ENCODE measurements around the gene FLRT1. TPM values are rescaled to one million over a fixed set of nuclear protein-coding genes. Genes with fewer than 3 reads are reported as not detected.
A peak's percentile ranks its signal among the peaks of the same experiment; 100 is the strongest.

FLRT1 gene
- total RNA-seq, 2 donors from 2014 or later: not detected

DNA sequence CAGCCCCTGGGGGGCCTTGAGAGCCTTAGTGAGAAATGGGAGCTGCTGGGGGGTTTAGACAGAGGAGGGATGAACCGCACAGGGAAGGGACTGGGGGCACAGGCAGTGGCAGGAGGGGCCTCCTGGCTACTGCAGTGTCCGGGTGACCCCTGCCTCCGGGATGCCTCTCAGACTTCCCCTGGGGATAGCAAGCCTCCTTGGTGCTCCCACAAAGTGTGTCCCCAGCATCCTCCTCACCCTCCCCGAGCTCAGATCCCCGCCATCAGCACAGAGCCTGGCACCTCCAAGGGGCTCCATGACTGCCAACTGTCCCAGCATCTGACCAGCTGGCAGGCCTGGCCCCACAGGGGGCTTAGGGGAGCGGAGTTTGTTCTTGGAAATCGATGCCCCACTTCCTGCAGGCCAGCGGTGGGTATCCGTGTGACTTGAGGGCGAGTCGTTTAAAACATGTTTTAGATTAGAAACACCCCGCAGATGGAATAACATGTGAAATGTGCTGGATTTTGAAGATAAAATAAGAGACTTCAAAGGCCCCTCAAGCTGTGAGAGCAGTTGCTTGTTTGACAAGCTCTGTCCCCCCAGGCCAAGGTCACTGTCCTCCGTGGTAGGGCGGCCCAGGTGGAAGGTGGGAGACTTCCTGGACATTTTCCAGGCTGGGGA lies 13.5 kb upstream of the FLRT1 start:
- no peak overlapping the region for H3K27ac Mint-ChIP-seq
- ATAC-seq (no peak), DNase-seq (ENCODE audit: low spot score) (no peak)
- no peaks in the 10 kb centered on the region for H3K36me3 Mint-ChIP-seq
- no peaks in the 10 kb centered on the region for H3K27me3 Mint-ChIP-seq
- H3K4me3 Mint-ChIP-seq: no peak overlapping the region
- no peaks in the 10 kb centered on the region for H3K4me1 Mint-ChIP-seq (ENCODE audit: low read depth in 2 of 2)
- H3K9me3 Mint-ChIP-seq: no peaks in the 10 kb centered on the region

DNA sequence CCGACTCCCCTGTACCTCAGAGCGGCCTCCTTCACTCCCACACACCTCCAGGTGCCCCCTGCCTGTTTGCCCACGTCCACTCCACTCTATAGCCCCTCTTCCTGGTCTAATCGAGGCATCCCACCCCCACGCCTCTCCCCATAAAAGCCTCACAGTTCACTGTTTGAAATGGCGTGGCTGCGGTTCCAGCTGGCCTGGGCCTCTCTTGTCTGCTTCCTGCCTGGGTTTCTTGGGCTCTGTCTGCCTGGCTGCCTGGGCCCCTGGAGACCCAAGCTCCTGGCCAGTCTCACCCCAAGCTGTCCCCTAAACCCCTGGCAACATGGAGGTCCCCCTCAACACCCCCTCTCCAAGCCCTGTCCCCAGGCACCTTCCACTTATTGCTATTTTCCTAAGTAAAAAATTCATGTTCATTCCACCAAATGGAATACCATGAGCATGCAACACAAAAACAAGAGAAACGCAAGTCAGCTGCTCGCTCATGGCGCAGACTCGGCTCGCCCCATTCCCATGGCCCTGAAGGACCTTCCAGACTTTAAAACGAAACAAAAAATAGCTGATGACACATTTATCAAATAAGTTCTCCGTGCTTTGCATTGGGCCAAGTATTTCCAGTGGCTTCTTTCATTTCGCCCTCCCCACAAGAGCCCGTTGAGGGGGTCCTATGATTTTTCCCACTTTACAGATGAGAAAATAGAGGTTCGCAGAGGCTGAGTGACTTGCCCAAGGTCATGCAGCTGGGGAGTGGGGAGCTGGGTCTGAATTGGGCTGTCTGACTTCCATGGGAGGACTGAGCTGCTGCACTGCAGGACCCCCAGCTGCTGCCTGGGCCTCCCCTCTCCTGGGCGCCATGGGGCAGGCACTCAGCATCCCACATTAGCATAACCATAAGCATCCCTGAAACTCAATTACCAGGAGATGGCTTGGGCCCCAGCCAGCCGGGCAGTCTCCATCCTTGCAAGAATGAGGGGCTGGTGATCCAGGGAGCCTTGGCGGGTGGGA lies 11.7 kb upstream of the FLRT1 start:
- Mint-ChIP-seq H3K27me3 (no peaks in the 10 kb centered on the region), H3K27ac (no peak overlapping the region), H3K36me3 (no peaks in the 10 kb centered on the region), H3K4me1 (ENCODE audit: low read depth in 2 of 2) (no peaks in the 10 kb centered on the region), H3K4me3 (no peak overlapping the region), H3K9me3 (no peaks in the 10 kb centered on the region)
- ATAC-seq: no peak
- DNase-seq (ENCODE audit: low spot score): no peak

DNA sequence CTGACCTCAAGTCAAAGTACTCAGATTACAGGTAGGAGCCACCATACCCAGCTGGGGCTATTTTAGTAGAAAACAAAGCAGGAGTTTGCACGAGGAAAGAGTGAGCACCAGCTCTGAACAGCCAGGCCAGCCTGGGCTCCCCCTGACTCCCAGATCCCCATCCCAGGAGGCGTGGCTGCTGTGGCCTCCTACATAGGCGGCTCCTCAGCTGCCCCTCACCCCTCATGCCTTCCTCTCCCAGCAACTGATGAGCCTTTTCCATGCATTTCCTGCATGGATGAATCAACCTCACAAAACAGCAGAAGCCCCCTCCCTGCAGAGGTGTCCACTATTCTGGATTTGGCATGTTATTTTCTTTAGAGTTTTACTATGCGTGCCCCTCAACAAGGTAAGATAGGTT lies 10.5 kb upstream of the FLRT1 start:
- H3K4me1 Mint-ChIP-seq (ENCODE audit: low read depth in 2 of 2): no peaks in the 10 kb centered on the region
- no peak for ATAC-seq
- H3K9me3 Mint-ChIP-seq: no peaks in the 10 kb centered on the region
- no peaks in the 10 kb centered on the region for H3K36me3 Mint-ChIP-seq
- H3K27me3 Mint-ChIP-seq: peaks cover 0 to 2% of the 10 kb centered on the region in 2 donors
- H3K27ac Mint-ChIP-seq: no peak overlapping the region
- H3K4me3 Mint-ChIP-seq: no peak overlapping the region
- DNase-seq (ENCODE audit: low spot score): no peak

DNA sequence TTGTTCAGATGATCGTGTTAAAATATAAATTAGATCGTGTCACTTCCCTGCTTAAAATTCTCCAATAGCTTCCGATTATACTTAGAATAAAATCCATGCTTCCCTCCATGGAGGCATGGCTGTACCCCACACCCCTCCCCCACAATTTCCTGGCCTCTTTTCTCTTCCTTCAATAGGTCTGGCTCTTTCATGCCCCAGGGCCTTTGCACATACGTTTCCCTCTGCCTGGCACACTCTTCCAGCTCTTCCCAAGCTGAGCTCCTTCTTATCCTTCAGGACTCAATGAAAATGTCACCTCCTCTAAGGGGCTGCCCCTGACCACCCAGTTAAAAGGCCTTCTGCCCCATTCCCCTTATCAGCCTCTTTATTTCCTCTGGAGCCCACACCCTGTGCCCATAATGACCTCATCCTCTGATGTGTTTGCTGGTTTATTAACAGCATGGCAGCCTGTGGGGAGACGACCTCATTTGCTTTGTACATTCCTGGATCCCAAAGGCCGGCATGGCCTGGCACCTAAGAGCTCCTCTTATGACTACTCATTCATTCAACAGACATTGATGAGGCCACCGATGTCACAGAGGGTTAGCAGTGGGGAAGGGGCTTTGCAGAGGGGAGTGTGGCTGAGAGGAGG lies 9.0 kb upstream of the FLRT1 start:
- no peak overlapping the region for H3K4me3 Mint-ChIP-seq
- no peaks in the 10 kb centered on the region for H3K9me3 Mint-ChIP-seq
- H3K27ac Mint-ChIP-seq: no peak overlapping the region
- H3K36me3 Mint-ChIP-seq: no peaks in the 10 kb centered on the region
- no peak for ATAC-seq
- no peaks in the 10 kb centered on the region for H3K4me1 Mint-ChIP-seq (ENCODE audit: low read depth in 2 of 2)
- peaks cover 2 to 6% of the 10 kb centered on the region in 2 donors for H3K27me3 Mint-ChIP-seq
- DNase-seq (ENCODE audit: low spot score): no peak

DNA sequence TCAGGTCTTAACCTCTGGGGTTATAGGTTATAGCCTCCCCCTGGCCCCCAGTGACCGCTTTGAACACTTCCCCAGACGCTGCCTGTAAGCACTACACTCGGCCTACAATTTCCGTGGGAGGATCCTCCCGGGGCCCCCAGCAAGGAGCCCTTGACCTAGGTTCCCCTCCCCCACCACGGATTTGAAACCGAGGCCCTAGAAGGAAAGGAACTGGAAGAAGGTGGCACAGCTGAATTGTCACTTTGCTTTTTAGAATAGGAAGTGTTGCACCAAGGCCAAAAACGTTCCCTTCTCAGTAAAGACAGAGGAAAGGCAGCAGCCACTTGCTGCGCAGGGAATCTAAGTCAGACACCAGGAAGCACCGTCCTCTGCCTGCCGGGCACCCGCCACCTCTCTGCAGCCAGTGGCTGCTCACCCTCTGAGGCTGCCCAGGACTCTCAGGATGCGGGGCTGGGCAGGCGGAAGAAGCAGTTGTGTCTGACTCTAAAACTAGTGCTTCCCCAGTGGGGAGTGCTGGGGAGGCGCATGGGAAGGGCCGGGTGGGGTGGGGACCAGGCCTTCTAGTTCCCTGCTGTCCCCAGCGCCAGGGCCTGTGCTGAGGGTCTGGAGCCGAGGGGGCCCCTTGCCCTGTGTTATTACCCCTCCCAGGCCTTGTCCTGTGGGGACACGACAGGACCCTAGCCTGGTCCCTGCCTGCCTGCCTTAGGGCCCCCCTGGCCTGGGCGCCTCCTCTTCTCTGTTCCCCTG lies 7.9 kb upstream of the FLRT1 start:
- Mint-ChIP-seq H3K4me1 (ENCODE audit: low read depth in 2 of 2) (no peaks in the 10 kb centered on the region), H3K4me3 (no peak overlapping the region), H3K9me3 (no peaks in the 10 kb centered on the region), H3K36me3 (no peaks in the 10 kb centered on the region), H3K27ac (no peak overlapping the region), H3K27me3 (peaks cover 2 to 6% of the 10 kb centered on the region in 2 donors)
- DNase-seq (ENCODE audit: low spot score) (no peak), ATAC-seq (peak in 1 of 2 donors; percentile 29)

GRCh38 chr11:64028398-64029115 lies 7.2 kb upstream of the FLRT1 start:
- H3K27ac Mint-ChIP-seq: no peak overlapping the region

GRCh38 chr11:64029773-64030172 lies 6.0 kb upstream of the FLRT1 start:
- Mint-ChIP-seq H3K27ac (no peak overlapping the region), H3K4me1 (ENCODE audit: low read depth in 2 of 2) (no peaks in the 10 kb centered on the region), H3K27me3 (peaks cover 11 to 16% of the 10 kb centered on the region in 2 donors), H3K4me3 (no peak overlapping the region), H3K36me3 (no peaks in the 10 kb centered on the region), H3K9me3 (no peaks in the 10 kb centered on the region)
- ATAC-seq (no peak), DNase-seq (ENCODE audit: low spot score) (no peak)

More at GRCh38 chr11:64028398-64029115, 7.2 kb upstream of the FLRT1 start:
- ATAC-seq (no peak), DNase-seq (ENCODE audit: low spot score) (no peak)
- Mint-ChIP-seq H3K4me3 (no peak overlapping the region), H3K36me3 (no peaks in the 10 kb centered on the region), H3K4me1 (ENCODE audit: low read depth in 2 of 2) (no peaks in the 10 kb centered on the region), H3K9me3 (no peaks in the 10 kb centered on the region), H3K27me3 (peaks cover 2 to 6% of the 10 kb centered on the region in 2 donors)

DNA sequence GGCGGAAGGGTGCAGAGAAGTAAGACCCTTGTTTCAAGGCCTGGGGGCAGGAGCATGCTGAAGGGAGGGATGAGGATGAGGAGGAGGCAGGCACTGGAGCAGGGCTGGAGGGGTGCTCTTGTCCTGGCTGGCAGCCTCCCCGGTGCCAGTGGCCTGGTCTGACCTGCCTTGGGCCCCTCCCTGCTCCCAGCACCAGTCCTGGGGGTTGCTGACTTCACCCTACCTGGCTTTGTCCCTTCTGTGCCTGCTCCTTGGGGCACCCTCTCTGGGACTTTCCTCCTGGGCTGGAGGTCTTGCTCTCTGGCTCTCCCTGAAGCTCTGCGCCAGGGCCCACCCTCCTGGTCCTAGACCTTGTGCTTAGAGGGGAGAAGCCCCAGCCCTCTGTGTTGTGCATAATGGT lies 4.7 kb upstream of the FLRT1 start:
- no peak overlapping the region for H3K4me3 Mint-ChIP-seq
- peaks cover 4% of the 10 kb centered on the region in 2 donors for H3K4me1 Mint-ChIP-seq (ENCODE audit: low read depth in 2 of 2)
- H3K36me3 Mint-ChIP-seq: no peaks in the 10 kb centered on the region

GRCh38 chr11:64032050-64032449 lies 3.7 kb upstream of the FLRT1 start:
- Mint-ChIP-seq H3K27ac (no peak overlapping the region), H3K9me3 (no peaks in the 10 kb centered on the region), H3K4me3 (no peak overlapping the region), H3K27me3 (peaks cover 17 to 23% of the 10 kb centered on the region in 2 donors), H3K4me1 (ENCODE audit: low read depth in 2 of 2) (peaks cover 4% of the 10 kb centered on the region in 2 donors), H3K36me3 (no peaks in the 10 kb centered on the region)
- no peak for ATAC-seq
- no peak for DNase-seq (ENCODE audit: low spot score)

More for the DNA sequence above, 4.7 kb upstream of the FLRT1 start:
- no peaks in the 10 kb centered on the region for H3K9me3 Mint-ChIP-seq
- H3K27ac Mint-ChIP-seq: no peak overlapping the region
- ATAC-seq (peak in 1 of 2 donors; percentile 17), DNase-seq (ENCODE audit: low spot score) (no peak)
- H3K27me3 Mint-ChIP-seq: peaks cover 17 to 23% of the 10 kb centered on the region in 2 donors

GRCh38 chr11:64034411-64034811 lies 1.3 kb upstream of the FLRT1 start:
- H3K9me3 Mint-ChIP-seq: no peaks in the 10 kb centered on the region
- H3K36me3 Mint-ChIP-seq: no peaks in the 10 kb centered on the region
- no peak for ATAC-seq

DNA sequence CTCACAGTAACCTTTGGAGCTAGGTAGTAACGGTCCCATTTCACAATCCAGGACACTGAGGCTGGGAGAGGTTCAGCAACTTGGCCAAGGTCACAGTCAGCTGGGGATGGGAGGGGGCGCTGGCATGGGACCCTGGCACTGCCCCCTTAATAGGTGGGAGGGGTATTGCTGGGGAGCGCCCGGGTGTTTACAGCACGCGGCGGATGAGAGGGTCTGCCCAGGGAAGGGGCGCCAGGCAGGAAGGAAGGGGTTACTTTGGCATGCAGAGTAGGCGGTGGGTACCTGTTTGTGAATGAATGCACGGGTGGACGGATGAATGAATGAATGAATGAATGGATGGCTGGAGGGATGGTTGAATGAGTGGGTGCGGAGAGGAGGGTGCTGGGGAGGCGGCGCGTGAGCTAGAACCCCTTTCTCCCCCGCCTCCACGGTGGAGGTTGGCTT lies 628 bp upstream of the FLRT1 start:
- Mint-ChIP-seq H3K9me3 (no peaks in the 10 kb centered on the region), H3K36me3 (no peaks in the 10 kb centered on the region), H3K27ac (no peak overlapping the region), H3K4me3 (no peak overlapping the region), H3K27me3 (peaks cover 20 to 22% of the 10 kb centered on the region in 2 donors), H3K4me1 (ENCODE audit: low read depth in 2 of 2) (peaks cover 4 to 6% of the 10 kb centered on the region in 2 donors)
- ATAC-seq (no peak), DNase-seq (ENCODE audit: low spot score) (no peak)

More at GRCh38 chr11:64034411-64034811, 1.3 kb upstream of the FLRT1 start:
- DNase-seq (ENCODE audit: low spot score): no peak
- H3K4me1 Mint-ChIP-seq (ENCODE audit: low read depth in 2 of 2): peaks cover 4% of the 10 kb centered on the region in 2 donors
- peaks cover 17 to 23% of the 10 kb centered on the region in 2 donors for H3K27me3 Mint-ChIP-seq
- no peak overlapping the region for H3K4me3 Mint-ChIP-seq
- H3K27ac Mint-ChIP-seq: no peak overlapping the region

DNA sequence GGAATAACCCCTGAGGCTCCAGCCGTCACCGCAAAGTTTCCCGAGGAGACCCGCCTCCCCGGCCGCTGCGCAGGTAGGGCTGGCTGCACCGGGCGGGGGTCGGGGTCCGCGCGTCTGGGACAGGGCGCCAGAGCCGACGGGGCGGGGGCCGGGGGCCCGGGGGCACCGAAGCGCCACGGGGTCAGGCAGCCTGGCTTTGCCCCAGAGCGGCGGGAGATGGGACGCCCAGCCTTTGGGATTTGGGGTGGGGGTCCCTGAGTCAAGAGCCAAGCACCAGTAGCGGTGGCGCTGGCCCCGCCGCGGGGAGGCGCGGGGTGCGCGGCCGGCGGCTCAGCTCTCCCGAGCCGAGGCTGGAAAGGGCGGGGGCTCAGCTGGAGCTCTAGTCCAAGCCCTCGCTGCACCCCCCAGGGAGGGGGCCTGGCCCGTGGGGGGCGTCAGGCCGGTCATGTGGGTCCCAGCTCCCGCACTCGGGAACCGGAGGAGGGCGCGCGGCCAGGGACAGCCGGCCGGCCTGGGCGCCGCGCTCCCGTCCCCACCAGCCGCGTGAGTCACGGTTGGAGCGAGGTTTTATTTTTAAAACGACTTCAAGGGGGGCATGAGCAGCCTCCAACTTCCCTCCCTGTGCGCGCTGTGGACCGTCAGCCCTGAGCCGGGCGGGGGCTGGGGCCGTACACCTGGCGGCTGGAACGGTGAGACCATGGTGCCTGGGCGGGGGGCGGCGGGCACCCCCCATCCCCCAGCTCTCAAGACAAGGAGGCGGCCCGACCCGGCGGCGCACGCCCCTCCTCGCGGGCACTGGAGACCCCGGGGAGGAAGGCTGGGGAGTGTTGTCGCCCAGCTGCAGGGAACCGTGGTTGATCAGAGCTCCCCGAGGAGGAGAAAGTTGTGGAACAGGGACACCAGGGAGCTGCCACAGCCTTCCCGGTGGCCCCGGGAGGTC lies 626 bp downstream of the FLRT1 start:
- Mint-ChIP-seq H3K36me3 (no peaks in the 10 kb centered on the region), H3K9me3 (no peaks in the 10 kb centered on the region), H3K4me3 (no peak overlapping the region), H3K4me1 (ENCODE audit: low read depth in 2 of 2) (peaks cover 4 to 6% of the 10 kb centered on the region in 2 donors), H3K27me3 (peaks cover 17 to 19% of the 10 kb centered on the region in 2 donors), H3K27ac (no peak overlapping the region)
- ATAC-seq: no peak
- no peak for DNase-seq (ENCODE audit: low spot score)

Data from natural killer cell treated with Interleukin-12 subunit alpha and Interleukin-12 subunit beta and Interleukin-15 and Interleukin-18, amount 100 ng/mL, for 72 hours (primary cell).